Glomerular endothelial cell (primary cell): Measurements from ENCODE around the gene FHIT. TPM values are rescaled to one million over a fixed set of nuclear protein-coding genes. Genes with fewer than 3 reads are reported as not detected.

Source experiments
- DNase-seq: peaks from one replicate; pipeline ENCODE4 v3.0.0-alpha.2; 2011; ENCODE audit warnings: low read depth, low spot score; ENCODE audit errors: extremely low read depth
- total RNA-seq: library from RNA; depleted of rRNA; stranded (reverse); fragments of >200 nt; gene quantifications from 2 replicates; pipeline ENCODE4 v1.2.3, GENCODE V29; 2015

The FHIT gene
- total RNA-seq, 1 donor from 2014 or later, result 8.1 TPM

DNA sequence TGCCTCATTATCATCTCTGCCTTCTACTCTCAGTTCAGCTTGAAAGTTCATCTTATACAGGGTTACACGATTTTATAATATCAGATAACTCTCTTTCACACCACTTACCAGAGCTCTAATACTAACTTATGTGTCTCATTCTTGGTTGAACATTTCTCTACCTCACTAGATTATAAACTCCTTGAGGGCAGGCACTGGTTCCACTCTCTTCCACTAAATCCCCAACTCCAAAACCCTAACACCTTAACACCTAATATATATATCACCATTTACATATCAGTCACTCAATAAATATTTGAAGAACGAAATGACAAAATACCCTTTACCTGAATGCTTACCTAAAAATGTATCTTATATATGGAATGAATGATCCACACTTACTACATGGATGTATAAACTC is 977.2 kb downstream of the FHIT start:
- DNase-seq, result no peak

DNA sequence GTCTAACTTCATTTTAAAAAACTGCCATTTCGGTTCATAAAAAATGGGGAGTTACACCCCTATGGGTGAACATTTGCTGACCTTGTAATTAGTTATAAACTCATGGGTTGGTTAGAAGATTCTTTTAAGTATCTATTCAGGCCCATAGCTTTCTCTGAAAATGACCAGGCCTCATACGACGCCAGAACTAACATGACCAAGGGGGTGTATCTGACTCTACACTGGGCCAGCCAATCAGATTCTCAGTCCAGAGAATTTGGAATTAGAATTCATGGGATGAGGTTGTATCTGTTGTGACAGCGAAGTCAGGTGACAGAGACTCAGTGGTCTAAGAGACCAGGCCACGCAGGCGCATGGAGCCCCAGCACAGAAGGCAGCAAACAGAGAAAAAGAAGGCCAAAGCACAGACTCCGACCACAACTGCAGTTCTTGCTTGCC is 981.4 kb downstream of the FHIT start:
- DNase-seq, result no peak

DNA sequence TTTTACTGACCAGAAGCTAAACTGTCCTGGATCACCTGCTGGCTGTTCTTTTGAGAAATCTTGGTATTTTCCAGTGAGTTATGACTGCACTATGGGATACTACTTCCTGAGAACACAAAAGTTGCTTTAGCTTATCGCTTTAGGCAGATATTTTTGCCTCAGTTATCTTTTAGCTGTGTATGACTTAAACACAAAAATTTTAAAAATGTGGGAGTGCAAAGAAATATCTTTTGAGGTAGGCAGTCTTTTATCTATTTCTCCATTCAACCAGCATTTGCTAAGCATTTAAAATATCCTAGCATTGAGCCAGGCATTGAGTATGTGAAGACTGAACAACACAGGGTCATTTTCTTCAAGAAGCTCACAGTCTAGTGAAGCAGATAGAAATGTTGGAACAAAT is 981.9 kb downstream of the FHIT start:
- no peak for DNase-seq

DNA sequence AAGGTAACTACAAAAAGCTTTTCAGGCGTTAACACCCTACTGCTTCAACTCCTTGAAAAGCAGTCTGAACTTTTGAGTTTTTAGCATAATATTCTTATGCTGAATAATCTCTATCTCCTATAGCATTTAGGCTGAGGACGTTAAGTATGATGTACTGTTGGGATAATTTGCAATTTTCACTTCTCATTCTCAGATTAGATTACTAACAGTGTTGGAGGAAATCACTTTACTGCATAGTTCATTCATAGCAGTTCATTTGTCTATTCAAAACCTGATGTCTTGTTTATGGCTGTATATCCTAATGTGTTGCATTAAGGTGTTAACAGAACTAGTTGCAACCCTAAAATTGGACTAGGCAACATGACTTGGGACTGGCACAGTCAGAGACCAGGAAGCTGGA is 983.1 kb downstream of the FHIT start:
- DNase-seq, result no peak

DNA sequence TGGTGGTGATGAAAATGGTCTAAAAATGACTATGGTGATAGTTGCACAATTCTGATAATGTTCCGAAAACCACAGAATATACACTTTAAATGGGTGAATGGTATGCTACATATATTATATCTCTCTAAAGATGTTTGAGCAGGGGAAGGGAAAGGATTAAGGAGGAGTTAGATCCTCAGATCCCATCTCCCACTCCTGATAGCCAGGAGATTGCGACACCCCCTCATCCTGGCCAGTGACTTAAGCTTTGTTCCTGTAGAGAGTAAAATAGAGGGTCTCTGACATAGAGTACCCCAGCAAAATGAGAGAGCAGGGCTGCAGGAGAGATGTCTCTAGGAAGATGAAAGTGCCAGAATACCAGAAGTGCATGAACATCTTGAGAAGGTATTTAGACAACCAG is 984.8 kb downstream of the FHIT start:
- no peak for DNase-seq

DNA sequence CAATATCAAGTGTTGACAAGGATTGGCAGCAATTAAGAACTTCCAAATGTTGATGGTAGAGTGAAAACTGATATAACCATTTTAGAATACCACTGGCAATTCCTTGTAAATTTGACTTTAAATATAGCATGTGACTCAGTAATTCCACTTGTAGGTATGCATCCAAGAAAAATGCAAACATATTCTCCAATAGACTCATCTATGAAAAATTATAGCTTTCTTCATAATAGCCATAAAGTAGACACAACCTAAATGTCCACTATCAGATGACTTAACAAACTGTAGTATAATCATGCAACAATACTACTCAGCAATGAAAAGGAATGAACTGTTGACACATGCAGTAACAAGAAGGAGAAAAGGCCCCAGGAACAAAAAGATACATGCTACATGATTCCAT is 988.1 kb downstream of the FHIT start:
- DNase-seq, result no peak

DNA sequence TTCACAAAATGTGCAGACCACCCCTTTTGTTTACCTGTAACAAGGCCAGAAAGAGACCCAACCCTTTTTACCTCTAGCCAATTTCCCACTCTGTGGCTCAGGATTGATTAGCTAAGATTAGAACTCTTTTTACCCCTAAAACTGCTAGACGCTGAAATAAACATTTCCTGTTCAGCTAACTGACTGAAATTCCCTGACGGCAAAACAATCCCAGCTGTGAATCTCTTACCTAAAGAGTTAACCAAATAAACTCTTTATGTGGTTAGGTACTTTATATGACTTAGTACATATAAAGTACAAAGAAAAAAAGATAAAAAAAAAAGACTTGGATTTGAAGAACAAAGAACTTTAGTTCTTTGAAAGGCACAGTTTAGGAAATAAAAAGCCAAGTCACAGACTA is 988.7 kb downstream of the FHIT start:
- no peak for DNase-seq

DNA sequence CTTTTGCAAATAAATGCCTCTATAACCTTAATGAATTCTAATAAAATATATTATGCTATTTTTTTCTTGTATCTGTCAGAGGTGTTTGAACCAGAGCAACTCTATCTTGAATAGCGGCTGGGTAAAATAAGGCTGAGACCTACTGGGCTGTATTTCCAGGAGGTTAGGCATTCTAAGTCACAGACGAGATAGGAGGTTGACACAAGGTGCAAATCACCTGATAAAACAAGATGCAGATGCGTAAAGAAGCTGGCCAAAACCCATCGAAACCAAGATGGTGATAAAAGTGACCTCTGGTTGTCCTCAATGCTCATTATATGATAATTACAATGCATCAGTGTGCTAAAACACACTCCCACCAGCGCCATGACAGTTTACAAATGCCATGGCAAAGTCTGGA is 990.7 kb downstream of the FHIT start:
- no peak for DNase-seq

DNA sequence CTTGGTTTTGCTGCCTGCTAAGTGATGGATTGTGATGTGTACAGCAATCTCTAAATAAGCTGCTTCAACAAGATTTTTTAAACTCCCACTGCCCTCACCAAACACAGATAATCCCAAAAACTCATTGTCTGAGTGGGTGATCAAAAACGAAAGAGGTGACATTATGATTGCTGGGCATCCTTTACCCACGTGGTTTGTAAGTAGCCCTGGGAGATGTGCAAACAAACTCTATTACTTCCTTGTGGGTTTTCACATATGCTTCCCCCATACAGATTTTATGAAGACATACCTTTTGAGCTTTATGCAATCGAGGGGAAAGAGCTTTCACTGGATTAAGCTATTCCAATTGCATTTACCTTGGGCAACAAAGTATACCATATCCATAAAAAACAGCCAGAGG is 1000.4 kb downstream of the FHIT start:
- no peak for DNase-seq

DNA sequence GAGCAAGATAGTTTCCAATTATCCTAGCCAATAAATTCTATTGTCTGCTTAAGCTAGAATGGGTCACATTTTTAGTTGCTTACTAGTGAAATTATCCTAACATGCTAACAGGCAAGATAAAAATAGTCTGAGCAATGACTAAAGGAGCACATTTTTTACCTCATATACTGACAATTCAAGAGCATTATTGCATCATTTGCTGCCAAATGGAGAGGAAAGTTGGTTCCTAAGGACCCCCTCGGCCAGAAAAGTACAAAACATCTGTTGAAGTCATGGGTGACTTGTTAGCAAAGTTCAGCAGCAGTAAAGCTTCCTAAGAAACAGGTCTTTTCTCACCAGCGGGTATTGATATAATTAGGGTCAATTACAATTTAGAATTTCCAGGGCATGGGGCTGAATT is 1001.0 kb downstream of the FHIT start:
- DNase-seq, result no peak

DNA sequence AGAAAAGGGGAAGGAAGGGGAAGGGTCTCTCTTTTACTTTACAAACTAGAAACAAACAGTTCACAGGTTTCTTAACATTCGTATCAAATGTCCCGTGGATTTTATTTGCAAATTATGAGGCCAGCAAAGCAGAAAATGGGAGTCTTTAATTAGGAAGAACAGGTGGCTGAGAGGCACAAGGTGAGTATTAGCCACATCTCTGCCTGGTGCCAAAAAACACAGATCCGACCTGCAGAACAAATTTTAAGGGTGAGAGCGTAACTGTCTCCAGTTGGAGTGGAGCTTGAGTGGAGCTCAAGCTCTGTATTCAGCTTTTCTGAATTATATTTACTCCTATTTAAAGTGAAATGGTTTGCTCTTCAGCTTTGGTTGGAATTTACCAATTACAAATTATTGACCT is 1004.9 kb downstream of the FHIT start:
- DNase-seq, result no peak

DNA sequence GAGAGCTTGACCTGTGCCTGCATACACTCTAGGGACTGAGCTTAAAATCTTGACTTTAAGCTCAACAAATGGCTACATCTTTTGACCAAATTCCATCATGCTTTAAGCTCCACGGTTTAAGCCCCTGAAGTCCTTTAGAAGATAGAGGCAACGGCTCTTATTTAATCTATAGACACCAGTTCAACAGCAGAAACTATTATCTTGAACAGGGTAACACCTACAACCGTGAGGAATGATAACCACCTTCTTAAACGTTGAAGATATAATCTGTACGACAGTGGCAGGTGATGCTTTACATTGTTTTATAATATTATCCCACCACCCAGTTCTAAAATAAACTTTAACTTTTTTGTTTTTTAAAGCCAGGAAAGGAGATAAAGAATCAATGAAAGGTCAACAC is 1007.8 kb downstream of the FHIT start:
- no peak for DNase-seq

DNA sequence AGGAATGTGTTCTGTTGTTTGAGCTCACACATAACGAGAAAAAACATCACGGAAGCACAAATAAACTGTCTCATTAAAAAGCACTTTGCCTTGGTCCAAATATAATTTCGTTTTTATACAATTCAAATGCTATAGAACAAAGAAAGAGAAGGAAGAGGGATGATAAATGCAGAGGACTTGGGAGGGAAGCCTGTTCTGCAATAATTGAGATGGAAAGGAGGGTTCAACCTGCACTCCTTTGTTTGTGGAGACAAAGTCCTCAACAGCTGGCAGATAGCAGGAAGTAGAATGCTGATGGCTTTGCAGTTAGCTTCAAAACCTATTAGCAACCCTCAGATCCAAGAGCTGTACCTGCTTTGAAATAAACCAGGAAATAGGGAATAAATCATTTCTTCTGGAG is 1010.8 kb downstream of the FHIT start:
- no peak for DNase-seq

DNA sequence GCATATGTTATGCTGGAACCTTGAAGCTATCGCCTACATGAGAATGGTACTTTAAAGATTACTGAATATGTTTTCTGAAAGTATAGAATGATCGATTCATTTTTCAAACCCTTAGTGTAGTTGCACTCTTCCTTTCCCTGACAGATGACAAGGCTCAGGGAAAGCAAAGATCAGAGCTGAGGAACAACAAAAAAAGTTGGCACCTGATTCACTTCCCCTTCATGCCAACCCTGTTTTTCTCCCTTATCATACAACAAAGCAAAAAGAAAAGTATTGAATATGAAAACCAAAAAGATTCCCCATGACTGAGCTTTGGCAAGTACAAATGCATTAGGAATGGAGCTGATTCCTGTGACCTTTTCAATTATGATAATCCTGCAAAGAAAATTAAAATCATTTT is 1012.7 kb downstream of the FHIT start:
- no peak for DNase-seq

DNA sequence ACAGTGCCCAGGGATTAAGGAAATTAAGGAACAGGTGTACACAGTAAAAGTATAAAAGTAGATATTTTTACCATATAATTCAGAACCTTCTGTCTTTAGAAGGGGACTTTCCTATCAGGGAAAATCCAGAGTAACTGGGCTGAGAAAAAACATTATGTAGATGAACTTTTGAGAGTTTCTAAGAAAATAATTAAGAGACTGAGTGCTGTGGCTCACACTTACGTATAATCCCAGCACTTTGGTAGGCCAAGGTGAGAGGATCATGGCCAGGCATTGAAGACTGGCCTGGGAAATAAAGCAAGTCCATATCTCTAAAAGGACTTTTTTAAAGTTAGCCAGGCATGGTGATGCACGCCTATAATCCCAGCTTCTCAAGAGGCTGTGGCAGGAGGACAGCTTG is 1021.8 kb downstream of the FHIT start:
- no peak for DNase-seq

DNA sequence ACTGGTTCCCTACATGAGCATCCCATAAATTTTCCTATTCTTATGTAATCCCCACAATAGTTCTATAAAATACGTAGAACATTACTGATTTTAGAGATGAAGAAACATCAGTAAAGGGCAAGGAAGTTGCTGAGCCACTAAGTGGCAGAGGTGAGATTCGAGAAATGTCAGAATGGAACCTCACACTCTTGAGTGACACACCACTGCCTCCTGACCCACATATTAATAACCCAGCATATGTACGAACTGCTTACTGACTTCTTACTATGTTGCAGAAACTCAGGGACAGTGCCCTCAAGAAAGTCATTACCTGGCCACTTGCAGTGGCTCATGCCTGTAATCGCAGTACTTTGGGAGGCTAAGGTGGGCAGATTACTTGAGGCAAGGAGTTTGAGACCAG is 1022.4 kb downstream of the FHIT start:
- no peak for DNase-seq

DNA sequence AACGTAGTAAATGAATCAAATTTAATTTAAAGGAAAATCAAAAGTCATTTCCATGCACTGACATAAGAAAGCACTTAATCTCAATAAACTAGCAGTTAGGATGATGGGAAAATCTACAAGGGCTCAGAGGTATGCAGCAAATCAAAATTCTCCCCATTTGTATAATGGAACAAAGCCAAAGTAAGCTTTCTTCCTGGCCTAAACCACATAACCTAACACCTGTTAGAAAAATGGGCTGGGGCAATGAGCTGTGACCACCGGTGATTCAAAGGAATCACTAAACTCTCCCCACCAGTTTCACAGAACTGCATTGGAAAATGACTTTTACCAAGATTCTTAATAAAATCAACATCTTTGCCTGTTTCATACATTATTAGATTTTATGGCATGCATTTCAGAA is 1024.3 kb downstream of the FHIT start:
- DNase-seq, result no peak

DNA sequence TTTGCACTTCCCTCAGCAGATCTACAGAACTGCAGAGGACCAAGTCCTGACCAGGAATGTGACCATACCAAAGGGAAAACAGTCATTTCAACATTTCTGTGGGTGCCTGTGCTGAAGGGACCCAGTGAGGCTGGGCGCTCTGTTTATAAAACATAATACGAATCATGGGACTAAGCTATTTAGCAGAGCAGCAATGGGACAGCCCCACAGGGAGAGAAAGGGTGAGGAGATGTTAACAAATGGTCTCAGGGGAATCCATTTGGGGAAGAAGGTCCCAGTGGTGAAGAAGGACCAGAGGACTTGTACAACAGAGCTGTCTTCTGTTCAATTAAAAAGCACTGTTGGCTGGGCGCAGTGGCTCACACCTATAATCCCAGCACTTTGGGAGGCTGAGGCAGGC is 1025.4 kb downstream of the FHIT start:
- no peak for DNase-seq

DNA sequence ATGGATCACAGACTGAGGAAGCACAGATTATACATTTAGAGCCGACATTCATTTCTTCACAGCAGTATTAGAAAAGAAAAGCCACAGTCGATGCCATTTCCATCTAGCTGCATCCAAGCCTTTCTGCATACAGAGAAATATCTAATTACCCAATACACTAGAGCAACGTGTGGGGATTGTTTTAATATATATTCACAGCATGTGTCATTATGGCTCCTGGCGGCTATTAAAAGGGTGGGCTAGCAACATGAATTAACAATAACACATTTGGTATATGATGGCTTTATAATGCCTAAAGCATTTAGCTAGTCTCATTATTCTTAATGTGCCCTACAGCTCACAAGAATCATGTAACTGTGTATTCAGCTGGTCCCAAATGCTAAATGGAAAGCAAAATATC is 1030.5 kb downstream of the FHIT start:
- no peak for DNase-seq

DNA sequence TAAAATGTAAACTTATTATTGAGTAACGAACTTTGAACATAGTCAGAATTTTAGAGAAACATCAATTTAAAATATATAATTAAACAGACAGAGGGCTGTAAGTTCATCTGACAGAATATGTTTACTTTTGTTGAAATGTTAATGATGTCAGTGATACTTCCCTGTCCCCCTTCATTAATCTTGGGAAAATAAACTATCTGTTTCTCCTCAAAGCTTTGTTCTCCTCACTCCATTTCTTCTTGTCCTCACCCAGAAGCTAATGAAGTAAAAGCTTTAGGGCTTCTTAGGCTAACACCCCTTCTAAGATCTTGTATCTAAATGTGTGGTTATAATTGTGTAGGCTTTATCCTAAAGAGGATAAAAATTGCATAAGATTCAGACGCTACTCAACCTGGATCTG is 1031.8 kb downstream of the FHIT start:
- DNase-seq, result no peak

DNA sequence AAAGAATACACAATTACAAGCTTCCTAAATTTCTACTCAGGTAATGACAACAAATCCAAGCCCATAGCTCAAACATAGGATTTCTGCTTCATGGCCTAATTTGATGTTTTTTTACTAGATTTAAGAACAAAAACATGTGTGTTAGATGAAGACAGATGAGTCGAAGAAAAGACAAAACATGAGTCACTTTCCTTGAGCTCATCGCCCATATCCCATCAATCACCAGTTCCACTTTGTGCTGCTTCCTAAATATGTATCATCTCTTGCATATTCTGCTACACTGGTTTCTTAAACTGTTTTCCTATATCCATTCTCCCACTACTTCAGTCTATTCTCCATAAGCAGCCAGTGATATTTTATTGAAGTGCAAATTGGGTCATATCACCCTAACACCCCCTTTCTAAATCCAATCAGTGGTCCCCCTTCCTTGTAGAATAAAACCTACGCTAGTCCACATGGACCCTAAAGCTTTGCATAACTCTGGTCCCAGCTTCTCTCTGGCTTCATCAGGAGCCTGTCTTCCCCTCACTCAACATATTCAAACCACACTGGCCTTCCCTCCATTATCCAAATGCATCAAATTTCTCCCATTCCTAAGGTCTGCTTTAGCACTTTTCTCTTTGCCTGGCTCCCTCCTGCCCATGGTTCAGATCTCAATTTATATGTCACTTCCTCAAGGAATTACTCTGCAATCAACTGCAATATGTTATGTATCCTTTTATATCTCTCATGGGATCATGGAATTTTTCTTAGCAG is 1033.9 kb downstream of the FHIT start:
- DNase-seq, result no peak

DNA sequence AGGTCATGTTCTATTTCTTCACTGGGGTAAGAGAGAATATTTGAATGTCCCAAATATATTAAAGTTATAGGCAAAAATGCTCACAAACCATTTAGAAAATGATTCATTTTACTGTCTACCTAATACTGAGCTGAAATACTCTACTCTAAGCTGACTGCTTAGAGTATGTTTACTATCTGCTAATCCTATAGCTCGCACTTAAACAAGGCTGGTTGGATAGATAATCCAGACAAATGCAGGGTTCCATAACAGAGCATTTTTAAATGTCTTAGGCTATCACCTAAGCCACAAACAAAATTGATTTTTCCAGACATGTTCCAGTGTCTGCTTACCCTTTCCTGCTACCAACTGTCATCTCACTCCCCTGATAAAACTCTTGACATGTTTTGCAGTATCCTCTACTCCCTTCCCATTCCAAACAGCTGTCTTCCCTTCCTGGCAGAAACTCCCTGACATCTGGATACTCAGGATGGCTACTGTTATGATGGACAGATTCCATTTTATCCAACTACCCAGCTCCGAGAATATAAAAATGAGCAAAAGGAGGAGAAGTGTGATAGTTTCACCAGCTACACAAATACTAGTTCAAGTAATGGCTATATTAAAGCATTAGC is 1034.7 kb downstream of the FHIT start:
- DNase-seq, result no peak

DNA sequence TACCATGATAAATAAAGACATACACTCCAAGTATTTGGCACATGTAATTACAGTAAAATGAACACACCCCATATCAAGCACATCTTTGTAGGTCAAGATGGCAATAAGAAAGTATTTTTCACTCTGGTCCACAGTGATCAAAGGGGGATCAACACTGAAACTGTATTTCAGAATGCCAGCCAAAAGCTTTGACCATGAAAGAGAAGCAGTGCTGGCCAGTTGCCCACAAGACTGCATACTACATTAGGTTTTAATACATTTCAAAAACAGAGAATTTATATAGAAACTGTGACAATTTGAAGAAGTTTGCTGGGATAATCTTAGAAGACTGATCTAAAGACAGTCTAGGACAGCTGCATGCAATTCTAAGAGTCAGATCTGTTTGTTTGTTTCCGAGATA is 1035.3 kb downstream of the FHIT start:
- no peak for DNase-seq
